Erythroblast (primary cell): ENCODE results near the gene ESYT2.
"Not testable (repeated sequence)": the region's sequence is repeated elsewhere in the genome, so short reads cannot be mapped to it uniquely, and the experiment has no call there.

Experiments
- DNase-seq, 2 experiments: peaks; one replicate each; lab custom pipeline; 2025; lab: John Stamatoyannopoulos, UW
- GATA1 ChIP-seq: IDR thresholded peaks from 2 replicates; pipeline ENCODE4 v1.6.1; 2011; ENCODE audit warnings: low read depth, mild to moderate bottlenecking, control low read depth, low read length, moderate library complexity
- POLR2A ChIP-seq: IDR thresholded peaks from 2 replicates; pipeline ENCODE4 v1.6.1; 2011; ENCODE audit warnings: mild to moderate bottlenecking, low read length

ESYT2 gene

GRCh38 chr7:158829342-158830210 is at the start of gene ESYT2:
ESYT2 (minus strand) TSS chr7:158829509; CDS start chr7:158829418, 91 bp downstream.
- DNase-seq = peak; percentile 98 to 100
- no peak for TF ChIP-seq GATA1
- peak; percentile 99 for TF ChIP-seq POLR2A

- not testable (repeated sequence) for DNase-seq
Observed at GRCh38 chr7:158878151-158879079, 49.1 kb upstream of the ESYT2 start.

- TF ChIP-seq POLR2A (no peak), GATA1 (no peak)
- no peak for DNase-seq
Observed at GRCh38 chr7:158876984-158877383, 47.7 kb upstream of the ESYT2 start.

- no peak for TF ChIP-seq POLR2A
- TF ChIP-seq GATA1 = no peak
- DNase-seq = no peak
Observed at GRCh38 chr7:158869876-158870275, 40.6 kb upstream of the ESYT2 start.

GRCh38 chr7:158868764-158869410 is 39.6 kb upstream of the ESYT2 start:
- no peak for DNase-seq
- no peak for TF ChIP-seq GATA1
- TF ChIP-seq POLR2A = no peak

GRCh38 chr7:158867214-158867984 is 38.1 kb upstream of the ESYT2 start:
- no peak for TF ChIP-seq POLR2A
- TF ChIP-seq GATA1 = no peak
- DNase-seq = peak in 1 of 2 experiments; percentile 14

- TF ChIP-seq GATA1 = no peak
- no peak for TF ChIP-seq POLR2A
- no peak for DNase-seq
Observed at GRCh38 chr7:158865977-158866376, 36.7 kb upstream of the ESYT2 start.

- no peak for DNase-seq
- TF ChIP-seq POLR2A (no peak), GATA1 (no peak)
Observed at GRCh38 chr7:158865462-158865922, 36.2 kb upstream of the ESYT2 start.

- no peak for DNase-seq
- no peak for TF ChIP-seq GATA1
- TF ChIP-seq POLR2A = no peak
Observed at GRCh38 chr7:158864833-158865232, 35.5 kb upstream of the ESYT2 start.

GRCh38 chr7:158864507-158864820 is 35.2 kb upstream of the ESYT2 start:
- DNase-seq = no peak
- TF ChIP-seq GATA1 (no peak), POLR2A (no peak)

GRCh38 chr7:158863611-158864506 is 34.5 kb upstream of the ESYT2 start:
- DNase-seq = peak; percentile 68 to 84
- TF ChIP-seq POLR2A (peak; percentile 47), GATA1 (no peak)

GRCh38 chr7:158862985-158863610 is 33.8 kb upstream of the ESYT2 start:
- peak; percentile 57 to 78 for DNase-seq
